Mesothelial cell of epicardium (in vitro differentiated cells): ENCODE results near the gene DYNC2I2. TPM values are rescaled to one million over a fixed set of nuclear protein-coding genes. Genes with fewer than 3 reads are reported as not detected.
"Not testable (repeated sequence)": the region's sequence is repeated elsewhere in the genome, so short reads cannot be mapped to it uniquely, and the experiment has no call there.

Experiments
- DNase-seq, 2 experiments: peaks; one replicate each; pipeline ENCODE4 v3.0.0; 2021; ENCODE audit warnings: low spot score in 2 of 2; ENCODE audit not compliant: unreplicated experiment in 2 of 2
- H3K27ac Mint-ChIP-seq: 2 replicates; pipeline ENCODE4 v1.8.0; 2021; ENCODE audit warnings: mixed read lengths
- H3K27me3 Mint-ChIP-seq: 2 replicates; pipeline ENCODE4 v1.8.0; 2021; ENCODE audit warnings: low read depth, mixed read lengths
- H3K36me3 Mint-ChIP-seq: 2 replicates; pipeline ENCODE4 v1.8.0; 2021; ENCODE audit warnings: mixed read lengths
- H3K4me1 Mint-ChIP-seq: 2 replicates; pipeline ENCODE4 v1.8.0; 2021; ENCODE audit warnings: mixed read lengths
- H3K4me3 Mint-ChIP-seq: 2 replicates; pipeline ENCODE4 v1.8.0; 2021; ENCODE audit warnings: mild to moderate bottlenecking, moderate library complexity, mixed read lengths
- H3K9me3 Mint-ChIP-seq: 2 replicates; pipeline ENCODE4 v1.8.0; 2021; ENCODE audit warnings: mixed read lengths
- CTCF ChIP-seq: fragments of 200-600 bp; sonication (generic); IDR thresholded peaks from one replicate; pipeline ENCODE4 v1.5.0; 2021; ENCODE audit warnings: antibody characterized with exemption; ENCODE audit not compliant: unreplicated experiment
- total RNA-seq: library from RNA; stranded (reverse); gene quantifications from 3 replicates; pipeline ENCODE4 v1.2.1, GENCODE V29; 2021

DYNC2I2 gene
- total RNA-seq, 1 donor from 2014 or later = 37.2 TPM

DNA sequence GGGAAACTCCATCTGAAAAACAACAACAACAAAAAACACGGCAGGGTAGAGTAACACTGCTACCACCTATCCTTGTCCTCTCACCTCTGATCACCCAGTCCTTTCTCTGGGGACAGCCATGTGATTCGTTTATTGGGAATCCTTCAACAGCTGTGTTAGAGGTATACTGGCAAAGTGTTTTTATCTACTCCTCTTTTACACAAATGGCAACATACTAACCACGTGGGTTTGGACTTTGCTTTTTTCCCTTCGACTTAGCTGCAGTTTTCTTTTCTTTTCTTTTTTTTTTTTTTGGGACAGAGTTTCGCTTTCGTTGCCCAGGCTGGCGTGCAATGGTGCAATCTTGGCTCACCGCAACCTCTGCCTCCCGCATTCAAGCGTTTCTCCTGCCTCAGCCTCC, 21.1 kb upstream of the DYNC2I2 start:
- H3K4me3 Mint-ChIP-seq = no peak overlapping the region
- no peaks in the 10 kb centered on the region for H3K9me3 Mint-ChIP-seq
- H3K4me1 Mint-ChIP-seq = no peaks in the 10 kb centered on the region
- H3K27me3 Mint-ChIP-seq = no peaks in the 10 kb centered on the region
- DNase-seq = no peak
- no peaks in the 10 kb centered on the region for H3K36me3 Mint-ChIP-seq
- TF ChIP-seq CTCF = no peak
- H3K27ac Mint-ChIP-seq = no peak overlapping the region

DNA sequence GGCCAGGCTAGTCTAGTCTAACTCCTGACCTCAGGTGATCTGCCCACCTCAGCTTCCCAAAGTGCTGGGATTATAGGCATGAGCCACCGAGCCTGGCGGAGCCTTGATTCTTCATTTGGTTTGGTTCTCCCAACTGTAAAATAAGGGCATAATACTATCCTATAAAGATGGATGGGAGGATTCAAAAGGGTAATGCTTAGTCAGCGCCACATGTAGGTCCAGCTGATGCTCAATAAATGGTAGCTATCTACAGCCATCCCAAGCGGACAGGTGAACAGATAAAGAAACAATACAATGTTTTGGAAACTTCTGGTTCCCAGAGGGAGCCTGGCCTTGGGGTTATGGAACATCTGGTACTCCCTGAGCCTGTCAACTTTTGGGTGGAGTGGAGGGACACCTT, 18.7 kb upstream of the DYNC2I2 start:
- Mint-ChIP-seq H3K27ac (no peak overlapping the region), H3K36me3 (no peaks in the 10 kb centered on the region), H3K4me3 (no peak overlapping the region), H3K9me3 (no peaks in the 10 kb centered on the region), H3K27me3 (no peaks in the 10 kb centered on the region), H3K4me1 (no peaks in the 10 kb centered on the region)
- DNase-seq = no peak
- TF ChIP-seq CTCF = no peak

- H3K4me1 Mint-ChIP-seq = no peaks in the 10 kb centered on the region
- H3K27me3 Mint-ChIP-seq = no peaks in the 10 kb centered on the region
- DNase-seq = no peak
- TF ChIP-seq CTCF = no peak
- no peaks in the 10 kb centered on the region for H3K9me3 Mint-ChIP-seq
- H3K36me3 Mint-ChIP-seq = no peaks in the 10 kb centered on the region
- no peak overlapping the region for H3K27ac Mint-ChIP-seq
- no peak overlapping the region for H3K4me3 Mint-ChIP-seq
Observed at GRCh38 chr9:128669786-128670185, 13.1 kb upstream of the DYNC2I2 start.

- not testable (repeated sequence) for H3K9me3 Mint-ChIP-seq, H3K27me3 Mint-ChIP-seq, DNase-seq, H3K27ac Mint-ChIP-seq, H3K4me1 Mint-ChIP-seq, H3K4me3 Mint-ChIP-seq, H3K36me3 Mint-ChIP-seq
Observed at GRCh38 chr9:128666481-128666941, 9.9 kb upstream of the DYNC2I2 start.

GRCh38 chr9:128657796-128658195, 1.1 kb upstream of the DYNC2I2 start:
- DNase-seq = no peak
- no peaks in the 10 kb centered on the region for H3K9me3 Mint-ChIP-seq
- H3K4me1 Mint-ChIP-seq = peaks cover 4% of the 10 kb centered on the region
- peak overlapping the region; percentile 100 for H3K27ac Mint-ChIP-seq
- H3K4me3 Mint-ChIP-seq = peak overlapping the region; percentile 89
- no peaks in the 10 kb centered on the region for H3K27me3 Mint-ChIP-seq
- H3K36me3 Mint-ChIP-seq = peaks cover 2% of the 10 kb centered on the region
- TF ChIP-seq CTCF = no peak

- Mint-ChIP-seq H3K27me3 (no peaks in the 10 kb centered on the region), H3K4me1 (peaks cover 4% of the 10 kb centered on the region), H3K9me3 (no peaks in the 10 kb centered on the region), H3K4me3 (peak overlapping the region; percentile 89), H3K27ac (peak overlapping the region; percentile 100), H3K36me3 (peaks cover 2% of the 10 kb centered on the region)
- TF ChIP-seq CTCF = no peak
- no peak for DNase-seq
Observed at GRCh38 chr9:128657344-128657704, 677 bp upstream of the DYNC2I2 start.
